Panc1 (cell line): Measurements from ENCODE around the gene ARHGDIB.

ENCODE experiments used
- CTCF ChIP-seq: fragments of 450-650 bp; IDR thresholded peaks from 2 replicates; pipeline ENCODE4 v1.5.1; 2017; ENCODE audit warnings: mild to moderate bottlenecking
- POLR2AphosphoS5 ChIP-seq: IDR thresholded peaks from 2 replicates; pipeline ENCODE4 v1.6.1; 2012; ENCODE audit warnings: mild to moderate bottlenecking, low read depth, low read length, moderate library complexity

GRCh38 chr12:14992673-14993072 is 31.3 kb upstream of the ARHGDIB start:
- no peak for TF ChIP-seq POLR2AphosphoS5
- TF ChIP-seq CTCF = no peak
